Osteocyte (in vitro differentiated cells): ENCODE measurements around the gene CNTNAP2. TPM values are rescaled to one million over a fixed set of nuclear protein-coding genes. Genes with fewer than 3 reads are reported as not detected.

ENCODE experiments used
- DNase-seq: peaks from one replicate; pipeline ENCODE4 v3.0.0; 2021; ENCODE audit warnings: mixed read lengths; ENCODE audit not compliant: unreplicated experiment; ENCODE audit errors: extremely low spot score
- H3K27ac Mint-ChIP-seq: one replicate; pipeline ENCODE4 v1.8.0; 2021; ENCODE audit warnings: mild to moderate bottlenecking, mixed read lengths; ENCODE audit not compliant: unreplicated experiment
- H3K27me3 Mint-ChIP-seq: one replicate; pipeline ENCODE4 v1.8.0; 2021; ENCODE audit warnings: mixed read lengths; ENCODE audit not compliant: unreplicated experiment
- H3K36me3 Mint-ChIP-seq: one replicate; pipeline ENCODE4 v1.8.0; 2021; ENCODE audit warnings: mixed read lengths; ENCODE audit not compliant: unreplicated experiment
- H3K4me1 Mint-ChIP-seq: one replicate; pipeline ENCODE4 v1.8.0; 2021; ENCODE audit warnings: mixed read lengths; ENCODE audit not compliant: unreplicated experiment
- H3K4me3 Mint-ChIP-seq: one replicate; pipeline ENCODE4 v1.8.0; 2021; ENCODE audit warnings: mild to moderate bottlenecking, moderate library complexity, mixed read lengths; ENCODE audit not compliant: unreplicated experiment
- H3K9me3 Mint-ChIP-seq: one replicate; pipeline ENCODE4 v1.8.0; 2021; ENCODE audit warnings: mixed read lengths; ENCODE audit not compliant: unreplicated experiment
- total RNA-seq: library from RNA; stranded (reverse); gene quantifications from 2 replicates; pipeline ENCODE4 v1.2.1, GENCODE V29; 2021
- TF ChIP-seq, protein P1 (sequence below): fragments of 200-600 bp; sonication (generic); IDR thresholded peaks from 2 replicates; pipeline ENCODE4 v1.5.0; 2021; ENCODE audit warnings: antibody characterized with exemption, mild to moderate bottlenecking, moderate library complexity

The CNTNAP2 gene
- total RNA-seq, 1 donor from 2014 or later: 1.4 TPM

DNA sequence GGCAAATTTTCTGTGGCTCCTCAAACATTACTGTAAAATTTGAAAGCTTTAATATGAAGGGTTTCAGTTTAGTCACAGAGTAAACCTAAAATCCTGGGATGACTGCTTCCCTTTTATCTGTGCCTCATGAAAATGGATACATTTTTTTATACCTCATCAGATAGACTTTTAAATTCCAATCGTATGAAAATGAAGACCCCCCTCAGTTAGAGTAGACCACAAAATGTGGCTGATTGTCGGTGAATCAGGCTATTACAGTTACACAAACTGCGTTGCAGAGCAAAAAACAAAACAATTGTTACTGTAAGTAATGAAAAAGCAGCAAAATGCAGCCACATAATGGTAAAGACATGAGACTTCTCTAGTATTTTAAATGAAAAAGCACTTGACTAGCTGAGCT, 296.2 kb downstream of the CNTNAP2 start:
- Mint-ChIP-seq H3K27ac (no peak overlapping the region), H3K9me3 (no peaks in the 10 kb centered on the region), H3K27me3 (no peaks in the 10 kb centered on the region), H3K36me3 (no peaks in the 10 kb centered on the region), H3K4me1 (no peaks in the 10 kb centered on the region), H3K4me3 (no peak overlapping the region)
- TF ChIP-seq, protein P1, sequence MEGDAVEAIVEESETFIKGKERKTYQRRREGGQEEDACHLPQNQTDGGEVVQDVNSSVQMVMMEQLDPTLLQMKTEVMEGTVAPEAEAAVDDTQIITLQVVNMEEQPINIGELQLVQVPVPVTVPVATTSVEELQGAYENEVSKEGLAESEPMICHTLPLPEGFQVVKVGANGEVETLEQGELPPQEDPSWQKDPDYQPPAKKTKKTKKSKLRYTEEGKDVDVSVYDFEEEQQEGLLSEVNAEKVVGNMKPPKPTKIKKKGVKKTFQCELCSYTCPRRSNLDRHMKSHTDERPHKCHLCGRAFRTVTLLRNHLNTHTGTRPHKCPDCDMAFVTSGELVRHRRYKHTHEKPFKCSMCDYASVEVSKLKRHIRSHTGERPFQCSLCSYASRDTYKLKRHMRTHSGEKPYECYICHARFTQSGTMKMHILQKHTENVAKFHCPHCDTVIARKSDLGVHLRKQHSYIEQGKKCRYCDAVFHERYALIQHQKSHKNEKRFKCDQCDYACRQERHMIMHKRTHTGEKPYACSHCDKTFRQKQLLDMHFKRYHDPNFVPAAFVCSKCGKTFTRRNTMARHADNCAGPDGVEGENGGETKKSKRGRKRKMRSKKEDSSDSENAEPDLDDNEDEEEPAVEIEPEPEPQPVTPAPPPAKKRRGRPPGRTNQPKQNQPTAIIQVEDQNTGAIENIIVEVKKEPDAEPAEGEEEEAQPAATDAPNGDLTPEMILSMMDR: no peak
- no peak for DNase-seq

GRCh38 chr7:146414373-146414772, 297.8 kb downstream of the CNTNAP2 start:
- TF ChIP-seq, protein P1: no peak
- Mint-ChIP-seq H3K4me3 (no peak overlapping the region), H3K9me3 (no peaks in the 10 kb centered on the region), H3K27me3 (no peaks in the 10 kb centered on the region), H3K36me3 (no peaks in the 10 kb centered on the region), H3K27ac (no peak overlapping the region), H3K4me1 (no peaks in the 10 kb centered on the region)
- no peak for DNase-seq

DNA sequence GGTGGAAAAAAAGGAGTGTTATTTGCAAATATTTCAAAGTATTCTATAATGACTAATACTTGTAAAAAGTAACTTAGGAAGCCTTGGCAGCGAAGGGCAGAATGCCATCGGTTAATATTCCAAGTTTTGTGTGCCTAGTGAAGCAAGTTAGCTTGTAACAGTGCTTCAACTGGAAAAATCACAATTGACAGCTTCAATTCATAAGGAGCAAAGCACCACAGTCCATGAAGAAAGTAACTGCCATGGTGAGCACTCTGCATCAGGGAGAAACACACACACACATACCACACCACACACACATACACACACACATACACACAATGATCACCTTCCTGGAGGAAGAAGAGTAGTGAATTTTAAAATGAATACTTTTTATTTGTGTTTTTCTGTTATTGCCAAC, 298.3 kb downstream of the CNTNAP2 start:
- H3K36me3 Mint-ChIP-seq: no peaks in the 10 kb centered on the region
- no peak for DNase-seq
- H3K27ac Mint-ChIP-seq: no peak overlapping the region
- TF ChIP-seq, protein P1: no peak
- no peak overlapping the region for H3K4me3 Mint-ChIP-seq
- H3K9me3 Mint-ChIP-seq: no peaks in the 10 kb centered on the region
- no peaks in the 10 kb centered on the region for H3K27me3 Mint-ChIP-seq
- H3K4me1 Mint-ChIP-seq: no peaks in the 10 kb centered on the region

GRCh38 chr7:146417176-146417575, 300.6 kb downstream of the CNTNAP2 start:
- no peaks in the 10 kb centered on the region for H3K9me3 Mint-ChIP-seq
- no peak for DNase-seq
- H3K27me3 Mint-ChIP-seq: no peaks in the 10 kb centered on the region
- H3K27ac Mint-ChIP-seq: no peak overlapping the region
- no peaks in the 10 kb centered on the region for H3K36me3 Mint-ChIP-seq
- H3K4me1 Mint-ChIP-seq: no peaks in the 10 kb centered on the region
- TF ChIP-seq, protein P1: no peak
- no peak overlapping the region for H3K4me3 Mint-ChIP-seq

DNA sequence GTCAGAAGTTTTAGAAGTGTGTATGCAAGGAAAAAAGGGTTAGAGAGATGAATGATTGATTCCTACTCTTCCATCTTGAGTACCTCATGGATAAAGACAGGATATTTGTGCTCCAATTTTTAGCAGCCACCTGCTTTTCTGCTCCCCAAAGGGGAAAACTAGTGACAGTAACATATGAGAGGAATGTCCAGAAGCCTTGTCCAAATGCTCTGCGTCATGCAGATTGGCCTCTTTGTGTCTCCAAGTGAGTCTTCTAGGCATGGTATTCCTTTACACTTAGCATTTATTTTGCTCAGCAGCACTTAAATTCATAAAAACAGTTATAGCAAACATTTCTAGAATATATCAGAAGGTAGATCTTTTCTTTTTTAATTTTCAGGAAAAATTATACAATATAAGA, 306.8 kb downstream of the CNTNAP2 start:
- H3K36me3 Mint-ChIP-seq: no peaks in the 10 kb centered on the region
- TF ChIP-seq, protein P1: no peak
- H3K4me3 Mint-ChIP-seq: no peak overlapping the region
- peaks cover 7% of the 10 kb centered on the region for H3K9me3 Mint-ChIP-seq
- H3K27ac Mint-ChIP-seq: no peak overlapping the region
- H3K27me3 Mint-ChIP-seq: no peaks in the 10 kb centered on the region
- no peaks in the 10 kb centered on the region for H3K4me1 Mint-ChIP-seq
- no peak for DNase-seq
